Measurements from ENCODE around the gene MOB3B.

Gene MOB3B

DNA sequence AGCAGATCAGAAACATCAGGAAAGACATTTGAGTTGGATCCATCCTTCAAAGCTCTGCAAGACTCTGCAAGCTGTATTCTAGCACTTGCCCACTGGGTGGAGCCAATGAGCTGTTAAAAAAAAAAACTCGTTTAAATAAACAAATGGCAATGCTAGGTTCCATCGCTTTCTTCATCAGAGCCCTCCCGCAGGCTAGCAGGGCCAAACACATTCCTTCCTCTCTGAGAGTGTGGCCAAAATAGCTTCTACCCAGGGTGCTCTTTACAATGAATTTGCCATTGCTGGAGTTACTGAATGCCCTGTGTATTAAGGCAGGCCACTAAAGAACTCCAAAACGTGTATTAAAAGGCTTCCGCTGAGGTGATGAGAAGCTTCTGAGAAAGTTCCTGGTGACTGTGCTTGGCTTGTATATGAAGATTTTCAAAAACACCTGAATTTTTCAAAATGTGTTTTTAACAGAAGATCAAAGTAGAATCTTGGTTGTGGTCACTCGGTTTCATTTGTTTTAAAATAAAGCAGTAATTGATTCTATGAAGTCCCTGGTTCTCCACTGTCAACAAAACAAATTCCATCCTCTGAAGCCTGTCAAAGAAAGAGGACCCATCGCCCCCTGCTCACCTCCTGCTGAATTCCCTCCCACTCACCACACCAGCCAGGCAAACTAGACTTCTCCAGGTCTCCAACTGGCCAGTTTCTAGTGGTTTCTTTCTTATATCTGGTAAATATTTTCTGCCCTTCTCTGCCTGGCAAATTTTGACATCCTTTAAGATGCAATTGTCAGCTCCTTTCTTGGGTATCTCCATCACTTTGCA, 196.2 kb downstream of the MOB3B start:
- peak; percentile 38 to 81 (median 76) for DNase-seq

DNA sequence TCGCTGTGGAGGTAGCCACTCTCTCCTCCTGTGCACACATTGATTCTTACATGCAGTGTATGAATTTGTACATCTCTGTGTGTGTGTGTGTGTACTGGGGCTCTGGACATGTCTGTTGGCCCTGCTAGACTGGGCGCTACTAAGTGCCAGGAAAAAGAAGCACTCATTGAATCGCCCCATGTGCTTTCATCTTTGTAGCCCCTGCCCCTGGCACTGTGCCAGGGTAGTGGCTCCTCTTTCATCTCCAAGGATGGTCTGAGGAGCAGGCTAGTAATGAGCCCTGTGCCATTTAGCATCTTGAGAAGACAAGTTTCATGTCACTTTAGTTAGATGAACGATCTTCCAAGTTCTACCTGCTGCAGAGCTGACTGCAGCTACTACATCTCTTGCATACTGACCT, 198.2 kb downstream of the MOB3B start:
- no peak for DNase-seq

DNA sequence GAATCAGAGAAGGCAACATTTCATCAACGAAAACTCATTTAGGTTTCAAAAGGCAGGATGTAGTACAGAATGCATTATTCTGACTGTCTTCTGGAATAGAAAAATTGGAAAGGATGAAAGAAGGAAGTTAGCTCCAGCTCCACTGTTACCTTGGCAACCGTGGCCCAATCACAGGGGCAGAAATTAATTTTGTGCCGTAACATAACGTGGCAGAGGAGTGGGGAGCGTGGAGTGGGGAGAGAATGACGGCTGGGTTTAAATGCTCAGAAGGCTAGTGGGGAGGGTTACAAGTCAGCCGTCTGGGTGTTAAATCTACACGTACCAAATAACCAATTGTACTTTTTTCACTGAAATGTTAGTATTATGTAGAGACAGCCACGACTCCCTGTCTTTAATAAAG, 200.3 kb downstream of the MOB3B start:
- peak in 1 of 3 experiments; percentile 5 for DNase-seq

DNA sequence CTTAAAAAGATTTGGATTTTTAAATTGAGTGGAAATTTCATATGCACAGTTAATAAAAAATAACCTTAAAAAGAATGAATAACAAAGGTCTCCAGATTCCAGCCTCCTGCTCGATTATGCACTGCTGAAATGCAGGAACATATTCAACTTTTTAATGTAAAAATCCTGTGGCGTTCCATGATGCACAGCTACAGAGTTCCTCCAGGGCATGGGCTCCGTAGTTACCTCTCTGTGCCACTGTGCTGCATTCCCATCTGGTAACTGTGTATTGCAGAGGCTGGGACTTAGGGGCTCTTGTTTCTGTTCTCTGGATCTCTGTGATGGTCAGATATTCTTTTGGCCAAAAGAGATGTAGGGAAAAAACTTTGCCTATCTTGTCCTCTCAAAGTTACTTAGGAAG, 201.1 kb downstream of the MOB3B start:
- DNase-seq, result no peak

DNA sequence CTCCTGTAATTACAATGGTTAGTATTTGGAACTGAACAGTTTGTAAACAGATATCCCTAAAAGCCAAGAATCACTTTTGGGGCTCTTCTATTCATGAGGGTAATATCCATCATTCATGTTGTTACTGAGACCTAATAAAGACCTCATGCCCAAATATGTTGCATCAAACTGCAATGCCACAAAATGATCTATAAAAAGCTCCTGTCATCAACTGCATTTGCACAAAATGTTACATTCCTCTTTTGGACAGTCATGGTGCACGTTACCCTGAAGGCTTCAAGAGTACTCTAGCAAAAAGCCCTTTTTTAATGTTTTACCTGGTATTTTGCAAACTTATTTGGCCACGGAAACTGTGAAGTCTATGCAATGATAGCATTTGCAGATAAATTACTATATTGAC, 218.4 kb downstream of the MOB3B start:
- no peak for DNase-seq

DNA sequence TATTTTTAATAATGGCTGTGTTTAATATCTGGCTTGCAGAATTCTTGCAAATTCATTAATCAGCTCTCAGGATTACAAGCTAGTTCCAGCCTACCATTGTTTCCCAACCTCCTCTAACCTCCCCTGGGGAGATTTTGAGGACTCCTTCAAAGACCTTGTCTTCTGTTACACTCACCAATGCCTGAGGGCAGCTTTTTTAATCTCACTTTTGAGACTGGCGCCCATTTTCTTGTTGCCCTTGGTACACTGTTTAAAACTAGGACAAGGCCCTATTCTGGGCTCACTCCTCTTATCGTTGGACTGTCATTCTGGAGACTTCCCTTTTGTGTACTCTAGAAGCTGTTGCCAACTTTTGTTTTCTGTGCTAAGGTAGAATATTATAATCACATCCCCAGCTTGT, 219.0 kb downstream of the MOB3B start:
- DNase-seq, result peak in 2 of 3 experiments; percentile 30 to 68

DNA sequence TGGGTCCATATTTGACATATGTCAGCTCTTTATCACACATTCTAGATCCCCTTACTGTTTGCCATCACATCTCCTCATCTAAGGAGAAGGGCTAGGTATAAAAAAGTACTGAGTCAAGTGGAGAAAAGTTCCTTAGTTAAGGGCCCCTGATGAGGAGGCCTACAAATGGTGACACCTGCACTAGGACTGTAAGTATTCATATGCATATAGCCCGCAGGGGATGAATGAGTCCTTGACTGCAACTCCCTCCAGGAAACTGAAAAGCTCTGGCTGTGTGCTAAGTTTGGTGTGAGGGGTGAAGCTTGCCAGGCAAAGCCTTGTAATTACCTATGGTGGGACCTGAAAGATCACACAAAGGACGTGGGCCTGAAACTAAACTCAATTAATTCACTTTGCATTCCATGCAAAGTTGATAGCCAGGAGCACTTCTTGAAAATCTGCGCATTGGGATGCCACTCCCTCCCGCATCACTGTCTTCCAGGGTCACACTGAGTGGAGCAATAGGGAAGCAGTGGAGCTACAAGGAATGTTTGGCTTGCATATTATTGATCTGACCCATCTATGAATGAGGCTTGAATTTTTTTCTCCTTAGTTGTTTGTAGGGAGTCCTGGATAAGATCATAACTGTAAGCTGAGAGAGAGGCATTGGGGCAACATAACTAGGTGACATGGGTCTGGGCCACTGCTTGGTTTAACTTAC, 220.8 kb downstream of the MOB3B start:
- no peak for DNase-seq

DNA sequence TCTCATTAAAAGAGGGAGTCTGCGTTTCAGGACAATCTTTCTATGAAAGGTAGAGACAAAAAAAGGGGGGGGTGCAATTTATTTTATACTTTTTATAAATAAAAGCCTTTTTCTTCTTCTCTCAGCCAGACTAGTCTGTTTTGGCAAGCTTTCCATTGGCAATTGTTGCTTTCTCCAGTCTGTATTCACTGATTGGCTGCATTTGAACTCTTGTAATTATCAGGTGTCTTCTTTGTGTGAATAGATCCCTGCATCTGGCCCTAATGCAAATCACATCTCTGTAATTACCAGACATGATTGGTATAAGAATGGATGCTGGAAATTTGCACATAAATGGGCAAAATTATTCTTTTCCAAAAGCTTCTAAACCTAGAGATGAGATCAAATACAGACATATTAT, 225.1 kb downstream of the MOB3B start:
- DNase-seq, result no peak

DNA sequence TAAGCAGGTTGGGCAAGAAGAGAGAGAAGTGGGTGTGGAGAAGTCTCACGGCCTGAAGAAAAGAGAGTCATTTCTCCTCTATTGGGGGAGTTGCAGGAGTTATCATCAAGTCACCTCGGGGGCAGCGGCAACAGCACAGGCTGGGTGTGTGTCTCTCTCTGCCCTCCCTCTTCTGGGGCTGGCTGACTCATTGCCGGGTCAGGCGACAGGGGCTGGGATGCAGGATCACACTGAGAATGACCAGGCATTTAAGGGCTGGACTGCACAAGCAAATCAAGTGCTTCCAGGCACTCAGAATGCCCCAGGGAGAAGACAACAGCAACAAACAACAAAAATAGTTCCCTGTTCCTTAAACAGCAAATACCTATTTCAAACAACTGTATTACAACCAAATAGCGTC, 226.4 kb downstream of the MOB3B start:
- DNase-seq, result no peak

DNA sequence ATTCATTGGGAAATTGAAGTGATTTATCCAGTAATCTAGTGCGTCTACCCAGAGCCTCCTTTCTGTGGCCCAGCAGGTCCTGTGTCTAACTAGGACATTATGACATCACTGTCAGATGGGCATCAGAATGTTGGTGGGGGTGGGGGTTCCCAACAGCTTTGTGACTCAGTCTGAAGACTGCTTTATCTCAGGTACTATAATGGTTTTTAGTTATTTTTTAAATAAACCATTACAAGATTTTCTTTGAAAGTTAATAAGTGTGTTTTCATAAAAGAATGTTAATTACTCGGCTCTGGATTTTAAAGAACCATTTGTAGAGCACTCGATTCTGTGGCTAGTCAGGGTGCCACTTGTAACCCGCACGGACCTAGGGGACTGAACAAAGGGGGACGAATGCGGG, 232.6 kb downstream of the MOB3B start, which contains the start of gene EQTN:
EQTN (minus strand) TSS at position 101 of the 400 bp plus-strand sequence; CDS start at position 6, 95 bp downstream.
- no peak for DNase-seq

DNA sequence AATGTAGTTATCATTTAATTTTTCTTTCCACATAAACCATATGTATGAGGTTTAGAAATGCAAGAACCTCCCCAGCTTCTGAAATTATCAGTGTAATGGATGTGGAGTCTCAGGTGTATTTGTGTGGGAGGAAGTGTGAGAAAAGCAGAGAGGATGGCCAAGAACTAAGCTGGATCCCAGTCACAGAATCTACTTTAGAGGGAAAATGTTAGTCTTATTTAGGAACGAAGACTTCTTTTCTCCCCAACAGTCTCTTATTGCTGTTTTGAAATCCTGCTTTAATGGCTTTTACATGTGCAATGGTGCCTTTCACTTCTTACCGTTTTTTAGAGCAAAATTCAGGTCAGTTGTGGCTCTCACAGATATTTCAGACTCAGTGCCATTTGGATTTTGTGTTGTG, 235.6 kb downstream of the MOB3B start:
- no peak for DNase-seq

DNA sequence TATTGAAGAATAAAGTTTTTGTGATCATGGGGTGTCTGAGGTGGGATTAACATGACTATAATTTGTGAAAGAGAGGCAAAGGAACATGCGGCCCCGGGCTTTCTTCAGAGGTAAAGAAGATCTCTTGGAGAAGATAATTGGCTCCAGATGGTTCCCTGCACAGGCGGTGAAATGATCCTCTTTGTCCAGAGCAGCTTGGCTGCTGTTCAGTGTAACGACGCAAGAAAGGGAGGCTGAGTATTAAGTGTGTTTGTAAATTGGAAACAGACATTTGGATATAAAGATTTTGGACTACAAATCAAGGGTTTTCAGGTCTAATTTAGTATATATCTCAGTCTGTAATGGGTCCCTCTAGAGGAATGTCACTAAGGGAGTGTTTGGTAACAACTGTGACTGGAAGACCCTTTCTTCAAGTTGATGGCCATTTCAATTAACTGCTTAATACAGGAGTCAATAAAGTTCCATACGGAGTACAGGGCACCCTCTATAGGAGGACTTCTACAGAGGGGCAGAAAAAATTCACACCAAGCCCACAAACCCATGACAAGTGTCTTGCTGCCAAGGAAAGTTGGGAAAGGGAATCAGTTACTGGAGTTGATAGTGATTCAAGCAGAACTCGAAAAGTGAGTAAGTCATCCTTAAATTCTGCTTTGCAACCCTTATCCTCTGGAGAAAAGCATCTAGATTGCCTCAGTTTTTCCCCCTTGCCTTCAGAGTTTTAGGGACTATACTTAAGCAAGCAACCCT, 236.8 kb downstream of the MOB3B start:
- no peak for DNase-seq

DNA sequence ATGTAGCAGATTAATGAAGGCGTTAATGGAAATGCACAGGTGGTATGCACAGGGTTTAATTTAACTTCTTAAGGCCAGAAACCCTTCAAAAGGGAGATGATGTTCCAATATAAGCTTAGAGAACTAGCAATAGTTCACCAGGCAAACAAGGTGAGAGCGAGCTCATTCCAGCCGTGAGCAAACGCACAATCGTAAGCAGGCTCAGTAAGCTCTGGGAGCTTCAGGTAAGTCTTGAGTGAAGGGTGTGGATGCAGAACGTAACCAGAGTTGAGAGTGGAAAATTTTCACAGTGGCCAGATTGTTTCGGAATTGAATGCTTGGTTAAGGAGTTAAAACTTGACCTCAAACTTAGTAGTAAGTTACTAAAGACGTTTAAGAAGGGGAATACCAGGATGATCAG, 238.3 kb downstream of the MOB3B start:
- no peak for DNase-seq

DNA sequence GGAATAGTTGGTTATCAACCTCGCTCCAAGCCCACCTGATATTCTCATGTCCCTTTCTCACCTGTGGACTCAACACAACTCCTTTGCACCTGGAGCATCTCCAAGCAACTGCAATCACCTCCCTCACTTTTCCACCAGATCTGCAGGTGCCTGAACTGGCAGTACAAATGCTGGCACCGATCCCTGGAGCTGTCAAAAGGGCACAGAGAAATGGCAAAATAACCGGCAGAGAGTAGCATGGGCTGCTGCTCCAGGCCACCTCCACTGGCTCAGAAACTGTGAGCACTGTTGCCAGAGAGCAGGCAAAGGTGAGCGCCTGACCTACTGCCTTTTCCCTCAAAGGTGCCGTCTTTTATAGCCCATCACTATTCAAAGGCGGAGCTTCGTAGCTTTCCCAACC, 247.3 kb downstream of the MOB3B start:
- DNase-seq, result no peak

DNA sequence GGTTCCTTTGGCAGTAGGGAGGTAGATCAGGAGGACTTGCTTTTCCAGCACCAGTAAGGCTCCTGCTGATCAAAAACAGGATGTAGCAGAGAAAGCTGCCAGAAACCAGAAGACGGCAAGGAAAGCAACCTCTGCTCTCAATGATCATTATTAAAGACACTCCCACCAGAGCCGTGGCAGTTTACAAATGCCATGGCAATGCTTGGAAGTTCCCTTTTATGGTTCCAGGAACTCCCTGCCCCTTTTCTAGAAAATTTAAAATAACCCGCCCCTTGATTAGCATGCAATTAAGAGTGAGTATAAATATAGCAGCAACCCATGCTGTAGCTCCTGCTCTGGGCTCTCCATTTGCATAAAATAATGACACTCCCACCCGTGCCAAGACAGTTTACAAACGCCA, 248.8 kb downstream of the MOB3B start:
- no peak for DNase-seq

DNA sequence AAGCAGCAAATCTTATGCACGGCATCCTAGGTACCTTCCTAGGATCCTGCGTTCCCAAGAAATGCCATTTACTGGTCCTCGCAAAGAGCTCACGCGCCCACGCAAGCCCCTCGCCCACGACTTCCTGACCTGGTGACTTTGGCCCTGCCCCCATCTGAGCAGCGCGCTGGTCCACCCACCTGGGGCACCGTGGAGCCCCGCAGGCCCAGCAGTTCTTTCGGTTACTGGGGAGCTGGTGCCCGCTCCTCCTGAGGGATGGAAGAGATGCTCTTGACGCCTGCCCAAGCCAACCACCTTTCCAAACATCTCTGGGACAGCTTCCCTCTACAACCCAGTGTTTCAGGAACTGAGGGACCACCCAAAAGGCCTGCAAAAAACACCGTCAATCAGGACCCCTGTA, 249.4 kb downstream of the MOB3B start:
- DNase-seq, result no peak

DNA sequence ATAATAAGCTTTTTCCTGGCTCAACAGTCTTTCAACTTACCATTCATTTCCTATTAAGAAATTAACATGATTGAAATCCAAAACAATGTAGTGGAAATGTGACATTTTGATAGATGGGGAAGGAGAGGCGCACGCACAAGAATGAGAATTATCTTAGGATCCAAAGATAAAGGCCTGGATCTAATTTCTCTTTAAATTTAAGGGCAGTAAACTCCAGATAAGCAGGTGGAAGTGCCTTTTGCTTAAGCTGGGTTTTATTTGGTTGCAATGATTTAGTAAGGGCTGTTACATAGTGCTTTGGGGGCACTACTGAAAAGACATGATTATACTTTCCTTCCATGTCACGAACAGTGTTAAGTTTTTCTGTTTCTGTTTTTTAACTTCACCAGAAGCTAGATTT, 250.0 kb downstream of the MOB3B start:
- DNase-seq, result no peak

DNA sequence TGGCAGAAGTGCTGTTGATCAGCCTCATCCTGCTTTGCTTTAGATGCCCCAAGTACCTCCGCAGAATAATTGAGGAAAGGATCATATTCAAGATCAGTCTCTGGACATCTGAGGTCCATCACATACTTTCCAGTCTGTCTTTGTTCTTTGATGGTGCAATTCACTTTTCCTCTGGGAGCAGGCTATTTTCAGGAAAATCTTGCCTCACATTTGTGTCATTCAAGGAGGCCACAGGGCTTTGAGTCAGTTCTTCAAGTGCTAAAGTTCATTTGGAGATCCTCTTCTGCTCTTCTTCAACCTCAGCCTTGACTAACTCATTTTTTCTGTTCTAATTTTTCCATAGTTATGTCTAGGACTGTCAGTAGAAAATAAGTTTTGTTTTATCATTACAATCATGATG, 251.2 kb downstream of the MOB3B start:
- DNase-seq, result no peak

DNA sequence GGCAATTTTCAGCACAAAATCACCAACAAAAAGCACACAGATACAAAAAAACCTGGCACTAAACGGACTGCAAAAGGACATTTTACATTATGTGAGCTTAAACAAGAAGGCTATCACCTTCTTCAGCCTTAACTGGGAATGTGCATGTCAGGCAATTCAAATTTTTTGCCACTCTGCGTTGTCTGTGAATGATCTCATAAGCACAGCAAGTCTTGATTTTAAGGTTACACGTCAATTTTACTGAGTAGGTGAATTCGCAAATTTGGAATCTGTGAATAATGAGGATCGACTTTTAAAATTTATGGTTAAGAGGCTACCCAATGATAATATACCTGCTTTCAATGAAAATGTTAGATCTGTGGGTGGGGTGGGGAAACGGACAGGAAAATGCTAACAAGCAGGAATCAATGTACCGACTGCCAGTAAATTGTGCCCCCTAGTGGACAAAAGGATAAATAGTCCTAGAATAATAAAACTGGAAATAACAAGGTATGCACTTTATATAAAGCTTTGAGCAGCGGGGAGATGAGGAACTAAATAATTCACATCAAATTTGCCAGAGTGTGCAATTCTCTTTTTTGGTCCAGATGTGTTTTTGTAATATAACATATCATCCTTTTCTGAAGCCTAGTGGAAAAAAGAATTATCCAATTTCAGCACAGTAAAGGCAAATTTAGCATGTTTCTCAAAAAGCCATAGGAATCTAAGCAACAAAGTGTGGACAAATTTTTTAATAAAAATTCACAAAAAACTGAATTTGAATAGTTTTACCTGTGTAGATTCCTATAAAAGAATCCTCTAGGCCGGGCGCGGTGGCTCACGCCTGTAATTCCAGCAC, 253.2 kb downstream of the MOB3B start:
- peak; percentile 31 to 68 (median 66) for DNase-seq

Data from NCI-H1417 (cell line).